HCT116 (cell line): Measurements from ENCODE around the gene PLEKHM1.

Experiments used
- ELF1 ChIP-seq: IDR thresholded peaks from 2 replicates; pipeline ENCODE4 v1.6.1; 2012; ENCODE audit warnings: low read depth, borderline replicate concordance
- EZH2 ChIP-seq: fragments of 200-600 bp; sonication (generic); IDR thresholded peaks from 2 replicates; pipeline ENCODE4 v1.6.1; 2017; ENCODE audit warnings: antibody characterized with exemption, mixed run types
- TF ChIP-seq, protein P1 (sequence below): IDR thresholded peaks from 2 replicates; pipeline ENCODE4 v1.6.1; 2012
- TF ChIP-seq, protein P2 (sequence below), 3 experiments: fragments of 200-600 bp in 1 of 3; sonication (generic) in 1 of 3; IDR thresholded peaks in 2 of 3; conservative IDR thresholded peaks in 1 of 3; 2 replicates each; pipeline ENCODE4 v1.5.1; 2012 to 2017; ENCODE audit warnings: low read depth in 2 of 3, low read length in 2 of 3, antibody characterized with exemption in 1 of 3, borderline replicate concordance in 1 of 3, control low read depth in 1 of 3, mild to moderate bottlenecking in 1 of 3, mixed read lengths in 1 of 3, mixed run types in 1 of 3, moderate library complexity in 1 of 3; ENCODE audit not compliant: insufficient read depth in 1 of 3

DNA sequence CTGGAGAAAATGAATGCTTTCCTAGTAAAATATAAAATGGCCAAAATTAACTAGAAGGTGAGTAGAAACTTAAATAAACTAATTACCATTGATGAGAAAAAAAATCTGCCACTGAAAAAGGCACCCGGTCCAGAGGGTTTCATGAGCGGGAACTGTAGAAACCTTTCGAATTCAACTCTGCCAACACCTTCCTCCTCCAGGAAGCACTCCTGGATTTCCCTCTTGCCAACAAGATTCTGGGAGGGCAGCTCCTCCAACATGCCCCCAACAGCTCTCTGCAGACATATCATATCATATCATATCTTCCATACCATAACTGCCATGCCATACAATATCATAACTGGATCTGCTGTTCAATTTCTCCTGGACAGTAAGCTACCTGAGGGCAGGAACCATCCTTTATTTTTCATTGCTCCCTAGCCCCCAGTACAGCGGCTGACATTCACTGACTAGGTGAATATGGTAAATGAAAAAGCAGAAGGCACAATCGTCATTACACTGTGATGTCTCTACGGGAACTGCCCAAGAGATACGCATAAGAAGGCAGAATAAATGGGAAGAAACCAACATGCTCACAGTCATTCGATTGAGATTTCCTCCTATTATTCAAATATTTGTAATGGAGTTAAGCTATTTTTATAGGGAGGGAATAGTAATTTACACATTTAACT lies 67.1 kb downstream of the PLEKHM1 start:
- TF ChIP-seq ELF1 (no peak), EZH2 (no peak)
- TF ChIP-seq, protein P1, sequence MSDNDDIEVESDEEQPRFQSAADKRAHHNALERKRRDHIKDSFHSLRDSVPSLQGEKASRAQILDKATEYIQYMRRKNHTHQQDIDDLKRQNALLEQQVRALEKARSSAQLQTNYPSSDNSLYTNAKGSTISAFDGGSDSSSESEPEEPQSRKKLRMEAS = no peak
- TF ChIP-seq, protein P2, sequence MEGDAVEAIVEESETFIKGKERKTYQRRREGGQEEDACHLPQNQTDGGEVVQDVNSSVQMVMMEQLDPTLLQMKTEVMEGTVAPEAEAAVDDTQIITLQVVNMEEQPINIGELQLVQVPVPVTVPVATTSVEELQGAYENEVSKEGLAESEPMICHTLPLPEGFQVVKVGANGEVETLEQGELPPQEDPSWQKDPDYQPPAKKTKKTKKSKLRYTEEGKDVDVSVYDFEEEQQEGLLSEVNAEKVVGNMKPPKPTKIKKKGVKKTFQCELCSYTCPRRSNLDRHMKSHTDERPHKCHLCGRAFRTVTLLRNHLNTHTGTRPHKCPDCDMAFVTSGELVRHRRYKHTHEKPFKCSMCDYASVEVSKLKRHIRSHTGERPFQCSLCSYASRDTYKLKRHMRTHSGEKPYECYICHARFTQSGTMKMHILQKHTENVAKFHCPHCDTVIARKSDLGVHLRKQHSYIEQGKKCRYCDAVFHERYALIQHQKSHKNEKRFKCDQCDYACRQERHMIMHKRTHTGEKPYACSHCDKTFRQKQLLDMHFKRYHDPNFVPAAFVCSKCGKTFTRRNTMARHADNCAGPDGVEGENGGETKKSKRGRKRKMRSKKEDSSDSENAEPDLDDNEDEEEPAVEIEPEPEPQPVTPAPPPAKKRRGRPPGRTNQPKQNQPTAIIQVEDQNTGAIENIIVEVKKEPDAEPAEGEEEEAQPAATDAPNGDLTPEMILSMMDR (IDR thresholded peaks at IDR 0.05 in 2 of 3, conservative IDR thresholded peaks at IDR 0.05 in 1 of 3; ENCODE audit: borderline replicate concordance in 1 of 3, insufficient read depth in 1 of 3, low read depth in 2 of 3, low read length in 2 of 3) = no peak
